ENCODE results near the gene PALMD.

Gene PALMD

DNA sequence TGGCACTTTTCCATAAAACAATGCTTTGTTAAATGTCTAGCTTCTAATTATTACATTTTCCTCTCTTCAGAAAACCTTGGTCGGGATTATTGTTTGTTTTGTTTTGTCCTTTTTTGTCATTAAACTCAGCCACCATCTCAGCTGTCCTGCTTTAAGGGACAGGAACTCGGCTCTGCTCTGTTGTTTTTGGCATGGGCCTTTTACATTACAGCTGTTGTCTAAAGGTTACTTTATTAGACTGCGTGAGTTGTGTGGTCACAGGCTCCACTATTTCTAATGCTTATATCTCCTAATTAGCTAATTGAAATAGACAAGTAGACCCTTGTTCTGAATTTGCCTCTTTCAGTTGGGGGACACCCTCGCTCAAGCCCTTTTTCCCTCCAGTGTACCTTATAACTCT, 1.6 kb downstream of the PALMD start:
- Histone ChIP-seq H3K27me3 (ENCODE audit: control insufficient read depth in 1 of 2, insufficient read depth in 2 of 2, low read length in 2 of 2) (no peaks in the 10 kb centered on the region), H3K4me3 (ENCODE audit: low read depth in 1 of 2, low read length in 2 of 2) (no peak overlapping the region), H3K27ac (ENCODE audit: low read depth, low read length) (no peak overlapping the region), H3K9ac (ENCODE audit: low read length) (no peak overlapping the region), H3K4me1 (ENCODE audit: insufficient read depth, low read length) (no peaks in the 10 kb centered on the region), H3K36me3 (ENCODE audit: insufficient read depth, low read length) (no peaks in the 10 kb centered on the region), H3K9me3 (ENCODE audit: low read length) (no peaks in the 10 kb centered on the region)

DNA sequence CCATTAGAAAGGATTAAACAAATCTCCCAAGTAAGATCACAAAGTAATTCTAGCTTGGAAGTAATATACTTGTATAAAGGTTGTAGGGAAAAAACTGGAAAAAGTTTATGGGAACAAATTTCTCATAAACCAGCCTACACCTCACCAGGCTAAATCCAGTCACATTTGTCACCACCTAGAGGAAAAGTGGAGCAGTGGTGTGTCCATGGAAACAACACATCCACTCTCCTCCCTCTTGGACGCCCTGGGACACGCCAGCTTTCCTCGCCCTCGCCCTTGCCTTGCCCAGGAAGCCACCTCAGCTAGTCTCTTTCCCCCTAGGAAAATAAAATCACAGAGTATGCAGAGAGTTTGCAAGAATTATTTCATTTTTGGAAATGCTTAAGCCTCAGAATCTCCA, 2.2 kb downstream of the PALMD start:
- Histone ChIP-seq H3K4me3 (ENCODE audit: low read depth in 1 of 2, low read length in 2 of 2) (no peak overlapping the region), H3K27ac (ENCODE audit: low read depth, low read length) (no peak overlapping the region), H3K27me3 (ENCODE audit: control insufficient read depth in 1 of 2, insufficient read depth in 2 of 2, low read length in 2 of 2) (no peaks in the 10 kb centered on the region), H3K36me3 (ENCODE audit: insufficient read depth, low read length) (no peaks in the 10 kb centered on the region), H3K9me3 (ENCODE audit: low read length) (no peaks in the 10 kb centered on the region), H3K4me1 (ENCODE audit: insufficient read depth, low read length) (no peaks in the 10 kb centered on the region), H3K9ac (ENCODE audit: low read length) (no peak overlapping the region)

DNA sequence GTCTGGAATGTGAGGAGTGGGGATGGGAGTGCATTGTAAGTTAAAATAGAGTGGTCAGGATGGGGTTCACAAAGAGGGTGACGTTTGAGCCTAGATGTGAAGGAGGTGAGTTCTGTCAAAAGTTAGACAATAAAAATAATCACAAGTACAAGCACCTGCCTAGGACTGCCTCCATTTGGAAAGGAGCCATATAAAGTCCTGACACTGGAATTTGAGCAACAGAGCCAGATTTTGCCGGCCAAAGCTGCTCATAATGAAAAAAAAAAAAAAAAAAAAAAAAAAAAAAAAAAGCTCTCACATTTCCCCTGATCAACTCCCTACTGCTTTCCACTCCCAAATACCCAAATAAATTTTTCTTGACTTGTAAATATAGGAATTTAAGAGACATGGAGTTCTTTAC, 4.1 kb downstream of the PALMD start:
- H3K9me3 ChIP-seq (ENCODE audit: low read length), result no peaks in the 10 kb centered on the region
- no peaks in the 10 kb centered on the region for H3K27me3 ChIP-seq (ENCODE audit: control insufficient read depth in 1 of 2, insufficient read depth in 2 of 2, low read length in 2 of 2)
- H3K9ac ChIP-seq (ENCODE audit: low read length), result no peak overlapping the region
- H3K4me1 ChIP-seq (ENCODE audit: insufficient read depth, low read length), result no peaks in the 10 kb centered on the region
- H3K27ac ChIP-seq (ENCODE audit: low read depth, low read length), result no peak overlapping the region
- no peaks in the 10 kb centered on the region for H3K36me3 ChIP-seq (ENCODE audit: insufficient read depth, low read length)
- no peak overlapping the region for H3K4me3 ChIP-seq (ENCODE audit: low read depth in 1 of 2, low read length in 2 of 2)

DNA sequence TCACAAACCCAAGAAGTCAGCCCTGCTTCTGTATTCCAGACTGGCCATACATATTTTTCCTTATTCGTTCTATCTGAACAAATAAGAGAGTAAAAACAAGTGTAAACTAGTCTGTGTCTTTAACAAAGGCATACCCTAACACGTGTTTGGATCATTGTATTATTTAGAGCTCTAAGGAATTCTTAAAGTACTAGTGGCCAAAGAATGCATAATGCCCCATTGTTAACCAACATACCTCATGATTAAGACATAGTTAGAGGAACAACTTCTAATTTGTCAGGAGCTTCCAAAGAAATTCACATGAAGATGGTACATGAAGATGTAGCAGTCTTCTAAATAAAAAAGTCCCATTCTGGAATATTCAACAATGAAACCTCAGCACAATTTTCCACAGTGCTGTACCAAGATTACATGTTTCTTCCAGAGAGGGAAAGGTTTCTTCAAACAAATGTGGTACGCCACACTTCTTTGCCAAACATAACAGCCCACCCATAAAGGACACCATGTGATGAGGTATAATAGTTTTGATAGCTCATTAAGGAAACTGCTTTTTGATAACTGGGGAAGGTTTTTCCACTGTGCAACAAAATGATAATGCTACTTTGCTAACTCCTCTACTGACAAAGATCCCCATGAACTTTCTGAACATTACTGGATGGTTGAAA, 5.0 kb downstream of the PALMD start:
- Histone ChIP-seq H3K4me1 (ENCODE audit: insufficient read depth, low read length) (no peaks in the 10 kb centered on the region), H3K9ac (ENCODE audit: low read length) (no peak overlapping the region), H3K9me3 (ENCODE audit: low read length) (no peaks in the 10 kb centered on the region), H3K27ac (ENCODE audit: low read depth, low read length) (no peak overlapping the region), H3K4me3 (ENCODE audit: low read depth in 1 of 2, low read length in 2 of 2) (no peak overlapping the region), H3K36me3 (ENCODE audit: insufficient read depth, low read length) (no peaks in the 10 kb centered on the region), H3K27me3 (ENCODE audit: control insufficient read depth in 1 of 2, insufficient read depth in 2 of 2, low read length in 2 of 2) (no peaks in the 10 kb centered on the region)

DNA sequence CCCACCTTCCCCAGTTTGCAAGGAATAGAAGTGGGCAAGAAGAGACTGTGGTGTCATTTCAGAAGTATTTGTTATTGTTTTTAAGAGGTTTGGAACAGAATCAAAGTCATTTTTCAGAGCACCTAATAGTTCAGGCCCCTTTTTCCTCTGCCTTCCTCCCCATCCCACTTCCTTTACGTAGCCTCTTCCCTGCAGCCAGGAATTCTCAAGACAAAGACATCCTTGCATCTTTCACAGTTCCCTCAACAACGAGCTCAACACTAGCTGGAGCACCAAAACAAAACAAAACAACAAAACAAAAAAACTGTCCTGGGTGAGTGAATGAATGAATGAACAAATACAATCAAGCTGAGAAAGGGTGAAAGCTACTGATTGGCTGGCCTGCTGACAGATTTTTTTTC, 7.0 kb downstream of the PALMD start:
- H3K27me3 ChIP-seq (ENCODE audit: control insufficient read depth in 1 of 2, insufficient read depth in 2 of 2, low read length in 2 of 2), result no peaks in the 10 kb centered on the region
- H3K4me3 ChIP-seq (ENCODE audit: low read depth in 1 of 2, low read length in 2 of 2), result no peak overlapping the region
- H3K9me3 ChIP-seq (ENCODE audit: low read length), result no peaks in the 10 kb centered on the region
- H3K9ac ChIP-seq (ENCODE audit: low read length), result no peak overlapping the region
- no peaks in the 10 kb centered on the region for H3K4me1 ChIP-seq (ENCODE audit: insufficient read depth, low read length)
- H3K36me3 ChIP-seq (ENCODE audit: insufficient read depth, low read length), result no peaks in the 10 kb centered on the region
- no peak overlapping the region for H3K27ac ChIP-seq (ENCODE audit: low read depth, low read length)

DNA sequence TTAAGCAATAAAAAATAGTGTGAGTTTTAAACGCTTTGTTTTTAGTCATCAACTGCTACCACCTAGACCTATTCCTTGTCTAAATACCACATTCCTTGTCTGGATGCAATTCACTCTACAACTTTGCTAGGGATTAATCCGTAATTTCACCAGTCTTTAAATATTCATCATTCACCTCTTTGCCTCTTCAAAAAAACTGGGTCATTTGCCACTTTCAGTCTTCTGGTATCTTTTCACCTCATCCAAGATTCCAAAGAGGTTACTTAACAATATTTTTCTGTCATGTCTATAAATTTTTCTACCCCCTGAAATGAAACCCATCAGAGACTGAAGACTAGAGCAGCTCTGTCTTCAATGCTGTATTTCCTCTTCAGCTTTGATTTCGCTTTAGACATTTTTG, 9.5 kb downstream of the PALMD start:
- Histone ChIP-seq H3K9me3 (ENCODE audit: low read length) (no peaks in the 10 kb centered on the region), H3K27me3 (ENCODE audit: control insufficient read depth in 1 of 2, insufficient read depth in 2 of 2, low read length in 2 of 2) (no peaks in the 10 kb centered on the region), H3K27ac (ENCODE audit: low read depth, low read length) (no peak overlapping the region), H3K4me3 (ENCODE audit: low read depth in 1 of 2, low read length in 2 of 2) (no peak overlapping the region), H3K36me3 (ENCODE audit: insufficient read depth, low read length) (no peaks in the 10 kb centered on the region), H3K9ac (ENCODE audit: low read length) (no peak overlapping the region), H3K4me1 (ENCODE audit: insufficient read depth, low read length) (no peaks in the 10 kb centered on the region)

DNA sequence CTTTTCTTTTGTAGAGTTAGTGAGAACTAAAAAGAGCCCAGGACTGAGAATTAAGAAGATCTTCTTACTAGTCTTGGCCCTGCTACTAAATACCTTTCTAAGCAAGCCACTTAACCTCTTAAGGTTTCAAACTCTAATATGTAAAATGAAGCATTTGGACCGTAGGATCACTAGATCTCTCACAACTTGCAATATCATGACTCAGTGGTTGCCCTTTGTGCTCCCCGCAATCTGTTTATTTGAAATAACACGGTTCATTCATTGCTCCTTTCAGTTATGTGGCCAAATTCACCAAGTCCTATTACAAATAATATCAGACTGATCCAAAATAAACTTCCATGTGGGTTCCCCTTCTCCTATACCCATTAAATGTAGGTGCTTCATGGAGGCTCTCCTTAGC, 10.8 kb downstream of the PALMD start:
- no peak overlapping the region for H3K27ac ChIP-seq (ENCODE audit: low read depth, low read length)
- no peak overlapping the region for H3K9ac ChIP-seq (ENCODE audit: low read length)
- H3K9me3 ChIP-seq (ENCODE audit: low read length), result no peaks in the 10 kb centered on the region

DNA sequence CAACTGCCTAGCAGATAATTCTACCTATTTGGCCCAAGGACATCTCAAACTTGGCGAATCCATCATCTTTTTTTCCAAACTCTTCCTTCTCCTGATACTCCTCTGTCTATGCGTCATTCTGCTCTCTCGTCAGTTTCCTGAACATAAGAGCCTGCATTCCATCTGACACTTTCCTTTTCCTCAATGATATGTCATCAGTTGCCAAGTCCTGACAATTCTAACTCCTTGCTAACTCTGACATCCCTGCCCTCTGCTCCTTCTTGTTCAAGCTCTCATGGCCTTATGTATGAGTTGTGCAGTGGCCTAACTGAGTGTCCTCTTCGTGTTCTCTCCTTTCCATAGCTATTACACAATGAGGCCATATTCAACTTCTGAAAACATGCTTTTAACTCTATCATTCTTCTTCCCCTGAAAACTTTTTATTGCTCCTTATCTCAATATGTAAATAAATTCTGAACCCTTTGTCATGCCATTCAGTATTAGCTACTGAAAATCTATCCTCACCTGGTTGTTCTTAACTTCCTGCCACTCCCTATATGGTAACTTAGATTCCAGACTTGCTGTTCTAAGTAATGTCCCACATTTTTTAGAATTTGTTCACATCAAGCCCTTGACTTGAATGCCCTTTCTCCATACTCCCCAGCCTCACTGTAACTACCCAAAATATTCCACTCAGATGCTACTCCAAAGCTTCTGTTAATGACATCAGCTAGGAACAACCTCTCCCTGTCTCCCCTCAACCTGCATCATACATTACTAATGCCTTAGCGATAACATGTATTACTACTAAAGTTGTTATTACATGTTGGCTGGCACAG, 11.5 kb downstream of the PALMD start:
- no peaks in the 10 kb centered on the region for H3K27me3 ChIP-seq (ENCODE audit: control insufficient read depth in 1 of 2, insufficient read depth in 2 of 2, low read length in 2 of 2)
- H3K4me1 ChIP-seq (ENCODE audit: insufficient read depth, low read length), result peaks cover 5% of the 10 kb centered on the region
- no peak overlapping the region for H3K9ac ChIP-seq (ENCODE audit: low read length)
- H3K4me3 ChIP-seq (ENCODE audit: low read depth in 1 of 2, low read length in 2 of 2), result no peak overlapping the region
- no peaks in the 10 kb centered on the region for H3K36me3 ChIP-seq (ENCODE audit: insufficient read depth, low read length)
- no peaks in the 10 kb centered on the region for H3K9me3 ChIP-seq (ENCODE audit: low read length)
- H3K27ac ChIP-seq (ENCODE audit: low read depth, low read length), result no peak overlapping the region

More for the DNA sequence above, 10.8 kb downstream of the PALMD start:
- Histone ChIP-seq H3K27me3 (ENCODE audit: control insufficient read depth in 1 of 2, insufficient read depth in 2 of 2, low read length in 2 of 2) (no peaks in the 10 kb centered on the region), H3K4me3 (ENCODE audit: low read depth in 1 of 2, low read length in 2 of 2) (no peak overlapping the region), H3K36me3 (ENCODE audit: insufficient read depth, low read length) (no peaks in the 10 kb centered on the region), H3K4me1 (ENCODE audit: insufficient read depth, low read length) (peaks cover 1% of the 10 kb centered on the region)

DNA sequence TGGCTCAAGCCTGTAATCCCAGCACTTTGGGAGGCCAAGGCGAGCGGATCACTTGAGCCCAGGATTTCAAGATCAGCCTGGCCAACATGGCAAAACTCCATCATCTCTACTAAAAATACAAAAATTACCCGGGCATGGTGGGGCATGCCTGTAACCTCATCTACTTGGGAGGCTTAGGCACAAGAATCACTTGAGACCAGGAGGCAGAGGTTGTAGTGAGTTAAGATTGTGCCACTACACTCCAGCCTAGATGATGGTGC, 12.0 kb downstream of the PALMD start:
- H3K27ac ChIP-seq (ENCODE audit: low read depth, low read length), result no peak overlapping the region
- H3K4me1 ChIP-seq (ENCODE audit: insufficient read depth, low read length), result peaks cover 5% of the 10 kb centered on the region
- H3K4me3 ChIP-seq (ENCODE audit: low read depth in 1 of 2, low read length in 2 of 2), result no peak overlapping the region

DNA sequence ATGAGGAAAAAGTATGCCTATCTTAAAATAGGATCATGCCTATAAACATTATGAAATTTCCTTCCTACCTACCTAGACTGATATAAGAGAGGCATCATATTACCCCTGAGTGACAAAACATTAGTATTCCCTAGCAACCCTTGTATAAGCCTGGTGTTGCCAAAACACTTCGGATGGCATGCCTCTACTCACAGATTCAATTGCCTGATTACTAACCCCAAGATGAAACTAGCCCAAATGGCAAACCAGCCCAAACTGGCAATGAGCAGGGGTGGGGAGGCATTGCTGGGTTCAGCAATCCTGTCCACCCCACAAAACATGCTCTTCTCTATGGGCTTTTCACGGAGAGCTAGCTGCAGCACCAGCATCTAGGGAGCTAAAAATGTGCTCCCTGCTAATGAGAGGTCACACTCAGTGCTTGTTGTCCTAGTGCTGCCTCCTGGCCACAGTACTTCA, 13.9 kb downstream of the PALMD start:
- Histone ChIP-seq H3K4me1 (ENCODE audit: insufficient read depth, low read length) (peaks cover 5% of the 10 kb centered on the region), H3K9me3 (ENCODE audit: low read length) (no peaks in the 10 kb centered on the region), H3K27ac (ENCODE audit: low read depth, low read length) (no peak overlapping the region), H3K36me3 (ENCODE audit: insufficient read depth, low read length) (no peaks in the 10 kb centered on the region), H3K27me3 (ENCODE audit: control insufficient read depth in 1 of 2, insufficient read depth in 2 of 2, low read length in 2 of 2) (no peaks in the 10 kb centered on the region), H3K9ac (ENCODE audit: low read length) (no peak overlapping the region), H3K4me3 (ENCODE audit: low read depth in 1 of 2, low read length in 2 of 2) (no peak overlapping the region)

More for the DNA sequence above, 12.0 kb downstream of the PALMD start:
- no peaks in the 10 kb centered on the region for H3K27me3 ChIP-seq (ENCODE audit: control insufficient read depth in 1 of 2, insufficient read depth in 2 of 2, low read length in 2 of 2)
- no peaks in the 10 kb centered on the region for H3K9me3 ChIP-seq (ENCODE audit: low read length)
- H3K36me3 ChIP-seq (ENCODE audit: insufficient read depth, low read length), result no peaks in the 10 kb centered on the region
- H3K9ac ChIP-seq (ENCODE audit: low read length), result no peak overlapping the region

DNA sequence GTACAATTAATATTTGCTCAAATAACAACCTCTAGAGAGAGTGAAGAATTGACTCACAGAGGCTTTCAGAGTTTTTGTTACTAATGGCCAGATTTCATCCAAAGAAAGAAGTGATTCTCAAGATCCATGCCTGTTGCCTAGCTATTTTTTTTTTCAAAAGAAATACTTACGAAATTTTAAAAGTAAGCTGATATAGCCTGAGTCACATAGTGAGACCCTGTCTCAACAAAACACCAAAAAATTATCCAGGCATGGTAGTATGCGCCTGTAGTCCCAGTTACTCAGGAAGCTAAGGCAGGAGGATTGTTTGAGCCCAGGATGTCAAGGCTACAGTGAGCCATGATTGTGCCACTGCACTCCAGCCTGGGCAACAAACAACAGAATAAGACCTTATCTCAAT, 14.6 kb downstream of the PALMD start:
- Histone ChIP-seq H3K36me3 (ENCODE audit: insufficient read depth, low read length) (no peaks in the 10 kb centered on the region), H3K27ac (ENCODE audit: low read depth, low read length) (no peak overlapping the region), H3K4me1 (ENCODE audit: insufficient read depth, low read length) (peaks cover 5% of the 10 kb centered on the region)

DNA sequence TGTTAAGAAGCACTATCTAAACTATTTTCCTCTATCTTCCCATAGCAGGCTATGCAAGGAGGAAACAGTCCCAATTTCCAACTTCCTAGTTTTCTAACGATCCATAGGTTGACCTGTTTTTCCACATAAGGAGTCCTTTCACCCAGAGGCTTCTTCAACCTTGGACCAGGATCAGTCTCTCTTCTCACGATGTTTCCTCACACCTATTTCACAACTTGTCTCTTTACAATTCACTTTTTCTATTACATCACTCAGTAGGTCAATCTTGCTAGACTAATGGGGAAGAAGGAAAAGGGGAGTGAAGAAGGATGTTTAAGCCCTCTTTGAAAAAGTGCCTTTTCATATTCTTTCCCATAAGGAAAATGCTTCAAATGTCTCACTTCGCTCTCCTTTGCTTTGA, 15.9 kb downstream of the PALMD start:
- peaks cover 5% of the 10 kb centered on the region for H3K4me1 ChIP-seq (ENCODE audit: insufficient read depth, low read length)
- H3K27me3 ChIP-seq (ENCODE audit: control insufficient read depth in 1 of 2, insufficient read depth in 2 of 2, low read length in 2 of 2), result no peaks in the 10 kb centered on the region
- no peak overlapping the region for H3K4me3 ChIP-seq (ENCODE audit: low read depth in 1 of 2, low read length in 2 of 2)
- H3K9me3 ChIP-seq (ENCODE audit: low read length), result no peaks in the 10 kb centered on the region
- H3K9ac ChIP-seq (ENCODE audit: low read length), result no peak overlapping the region
- no peak overlapping the region for H3K27ac ChIP-seq (ENCODE audit: low read depth, low read length)
- H3K36me3 ChIP-seq (ENCODE audit: insufficient read depth, low read length), result no peaks in the 10 kb centered on the region

More for the DNA sequence above, 14.6 kb downstream of the PALMD start:
- no peak overlapping the region for H3K4me3 ChIP-seq (ENCODE audit: low read depth in 1 of 2, low read length in 2 of 2)
- H3K9me3 ChIP-seq (ENCODE audit: low read length), result no peaks in the 10 kb centered on the region
- no peaks in the 10 kb centered on the region for H3K27me3 ChIP-seq (ENCODE audit: control insufficient read depth in 1 of 2, insufficient read depth in 2 of 2, low read length in 2 of 2)
- no peak overlapping the region for H3K9ac ChIP-seq (ENCODE audit: low read length)
